Neural cell (in vitro differentiated cells): Measurements from ENCODE around the gene HAPLN2. TPM values are rescaled to one million over a fixed set of nuclear protein-coding genes. Genes with fewer than 3 reads are reported as not detected.

Experiments used
- H2AFZ ChIP-seq: fragments of 200-600, 300-800 bp; sonication (generic), shearing (Covaris generic); 2 replicates; pipeline ENCODE4 v1.6.0; 2014; ENCODE audit warnings: low read depth, mild to moderate bottlenecking, antibody characterized with exemption, low read length, moderate library complexity
- H3F3A ChIP-seq: fragments of 200-600 bp; shearing (Covaris generic); 2 replicates; pipeline ENCODE4 v1.6.1; 2016; ENCODE audit warnings: mild to moderate bottlenecking, moderate library complexity, mixed read lengths, antibody characterized with exemption, low read length; ENCODE audit not compliant: insufficient read depth, poor library complexity, severe bottlenecking
- H3K27ac ChIP-seq: fragments of 200-600, 300-800 bp; sonication (generic), shearing (Covaris generic); 2 replicates; pipeline ENCODE4 v1.5.1; 2014; ENCODE audit warnings: mild to moderate bottlenecking, low read length, moderate library complexity
- H3K27me3 ChIP-seq: fragments of 300-800, 200-600 bp; sonication (generic), shearing (Covaris generic); 2 replicates; pipeline ENCODE4 v1.6.0; 2014; ENCODE audit warnings: mild to moderate bottlenecking, low read depth, low read length, moderate library complexity; ENCODE audit not compliant: insufficient read depth
- H3K36me3 ChIP-seq: fragments of 300-800, 200-600 bp; sonication (generic), shearing (Covaris generic); 2 replicates; pipeline ENCODE4 v1.5.1; 2014; ENCODE audit warnings: mild to moderate bottlenecking, antibody characterized with exemption, low read length, moderate library complexity; ENCODE audit not compliant: insufficient read depth
- H3K4me2 ChIP-seq: fragments of 300-800, 200-600 bp; sonication (generic), shearing (Covaris generic); 2 replicates; pipeline ENCODE4 v1.6.0; 2014; ENCODE audit warnings: mild to moderate bottlenecking, low read length
- H3K4me3 ChIP-seq: fragments of 300-800, 200-600 bp; sonication (generic), shearing (Covaris generic); 2 replicates; pipeline ENCODE4 v1.5.1; 2014; ENCODE audit warnings: mild to moderate bottlenecking, low read length, moderate library complexity
- H3K79me2 ChIP-seq: fragments of 200-600 bp; shearing (Covaris generic); replicated peaks from 2 replicates; pipeline ENCODE4 v1.6.0; 2014; ENCODE audit warnings: mild to moderate bottlenecking, low read length, moderate library complexity; ENCODE audit not compliant: insufficient read depth
- H3K9ac ChIP-seq: fragments of 300-800, 200-600 bp; sonication (generic), shearing (Covaris generic); 2 replicates; pipeline ENCODE4 v1.6.1; 2016; ENCODE audit warnings: mild to moderate bottlenecking, low read length, mixed read lengths
- H3K9me2 ChIP-seq: fragments of 200-600 bp; shearing (Covaris generic); 2 replicates; pipeline ENCODE4 v1.6.1; 2016; ENCODE audit warnings: mild to moderate bottlenecking, low read length, mixed read lengths; ENCODE audit not compliant: insufficient read depth
- H3K9me3 ChIP-seq: fragments of 200-600, 300-800 bp; sonication (generic), shearing (Covaris generic); 2 replicates; pipeline ENCODE4 v1.6.1; 2016; ENCODE audit warnings: mild to moderate bottlenecking, mixed run types, low read length, moderate library complexity, mixed read lengths
- H4K20me1 ChIP-seq: fragments of 200-600 bp; shearing (Covaris generic); 2 replicates; pipeline ENCODE4 v1.6.1; 2016; ENCODE audit warnings: mild to moderate bottlenecking, mixed run types; ENCODE audit not compliant: insufficient read depth
- CTCF ChIP-seq: fragments of 450-650 bp; IDR thresholded peaks from 2 replicates; pipeline ENCODE4 v1.5.1; 2014; ENCODE audit warnings: antibody characterized with exemption, mild to moderate bottlenecking, moderate library complexity; ENCODE audit not compliant: poor library complexity, severe bottlenecking
- EP300 ChIP-seq: fragments of 450-650 bp; conservative IDR thresholded peaks from 2 replicates; pipeline ENCODE4 v1.6.1; 2014; ENCODE audit warnings: antibody characterized with exemption, mild to moderate bottlenecking, moderate library complexity; ENCODE audit not compliant: poor library complexity, severe bottlenecking
- EZH2 ChIP-seq: fragments of 200-600, 300-800 bp; shearing (Covaris generic), sonication (generic); IDR thresholded peaks from 2 replicates; pipeline ENCODE4 v1.6.1; 2014; ENCODE audit warnings: antibody characterized with exemption, low read length, borderline replicate concordance, mild to moderate bottlenecking; ENCODE audit not compliant: insufficient read depth, poor library complexity, severe bottlenecking
- MXI1 ChIP-seq: fragments of 450-650 bp; conservative IDR thresholded peaks from 2 replicates; pipeline ENCODE4 v1.6.1; 2014; ENCODE audit warnings: antibody characterized with exemption, mild to moderate bottlenecking; ENCODE audit not compliant: poor library complexity, severe bottlenecking
- POLR2AphosphoS5 ChIP-seq: IDR thresholded peaks from 2 replicates; pipeline ENCODE4 v1.6.1; 2012
- RAD21 ChIP-seq: fragments of 450-650 bp; conservative IDR thresholded peaks from 2 replicates; pipeline ENCODE4 v1.6.1; 2014; ENCODE audit warnings: antibody characterized with exemption, mild to moderate bottlenecking, moderate library complexity
- SMC3 ChIP-seq: fragments of 450-650 bp; conservative IDR thresholded peaks from 2 replicates; pipeline ENCODE4 v1.6.1; 2014; ENCODE audit warnings: antibody characterized with exemption, mild to moderate bottlenecking, moderate library complexity; ENCODE audit not compliant: poor library complexity
- TAF1 ChIP-seq: IDR thresholded peaks from 2 replicates; pipeline ENCODE4 v1.6.1; 2012; ENCODE audit warnings: low read depth
- polyA plus RNA-seq: library from polyadenylated mRNA; depleted of rRNA; stranded (reverse); fragments of >200 nt; gene quantifications from 2 replicates; pipeline ENCODE4 v1.2.3, GENCODE V29; 2014
- TF ChIP-seq, protein P1 (sequence below): IDR thresholded peaks from 2 replicates; pipeline ENCODE4 v1.6.1; 2012; ENCODE audit warnings: borderline replicate concordance

The HAPLN2 gene
- polyA plus RNA-seq, 1 donor from 2014 or later, result 22.9 TPM

- no peak overlapping the region for H3K27ac ChIP-seq
- TF ChIP-seq POLR2AphosphoS5 (no peak), EZH2 (no peak), CTCF (no peak), EP300 (no peak), SMC3 (no peak), TAF1 (no peak), MXI1 (no peak), RAD21 (no peak)
- TF ChIP-seq, protein P1, sequence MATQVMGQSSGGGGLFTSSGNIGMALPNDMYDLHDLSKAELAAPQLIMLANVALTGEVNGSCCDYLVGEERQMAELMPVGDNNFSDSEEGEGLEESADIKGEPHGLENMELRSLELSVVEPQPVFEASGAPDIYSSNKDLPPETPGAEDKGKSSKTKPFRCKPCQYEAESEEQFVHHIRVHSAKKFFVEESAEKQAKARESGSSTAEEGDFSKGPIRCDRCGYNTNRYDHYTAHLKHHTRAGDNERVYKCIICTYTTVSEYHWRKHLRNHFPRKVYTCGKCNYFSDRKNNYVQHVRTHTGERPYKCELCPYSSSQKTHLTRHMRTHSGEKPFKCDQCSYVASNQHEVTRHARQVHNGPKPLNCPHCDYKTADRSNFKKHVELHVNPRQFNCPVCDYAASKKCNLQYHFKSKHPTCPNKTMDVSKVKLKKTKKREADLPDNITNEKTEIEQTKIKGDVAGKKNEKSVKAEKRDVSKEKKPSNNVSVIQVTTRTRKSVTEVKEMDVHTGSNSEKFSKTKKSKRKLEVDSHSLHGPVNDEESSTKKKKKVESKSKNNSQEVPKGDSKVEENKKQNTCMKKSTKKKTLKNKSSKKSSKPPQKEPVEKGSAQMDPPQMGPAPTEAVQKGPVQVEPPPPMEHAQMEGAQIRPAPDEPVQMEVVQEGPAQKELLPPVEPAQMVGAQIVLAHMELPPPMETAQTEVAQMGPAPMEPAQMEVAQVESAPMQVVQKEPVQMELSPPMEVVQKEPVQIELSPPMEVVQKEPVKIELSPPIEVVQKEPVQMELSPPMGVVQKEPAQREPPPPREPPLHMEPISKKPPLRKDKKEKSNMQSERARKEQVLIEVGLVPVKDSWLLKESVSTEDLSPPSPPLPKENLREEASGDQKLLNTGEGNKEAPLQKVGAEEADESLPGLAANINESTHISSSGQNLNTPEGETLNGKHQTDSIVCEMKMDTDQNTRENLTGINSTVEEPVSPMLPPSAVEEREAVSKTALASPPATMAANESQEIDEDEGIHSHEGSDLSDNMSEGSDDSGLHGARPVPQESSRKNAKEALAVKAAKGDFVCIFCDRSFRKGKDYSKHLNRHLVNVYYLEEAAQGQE, result no peak
- no peak overlapping the region for H2AFZ ChIP-seq
- no peak overlapping the region for H3K4me2 ChIP-seq
- H3K27me3 ChIP-seq, result peaks cover 51% of the 10 kb centered on the region
- H3K9me2 ChIP-seq, result no peaks in the 10 kb centered on the region
- H3K9me3 ChIP-seq, result no peaks in the 10 kb centered on the region
- no peak overlapping the region for H3K4me3 ChIP-seq
- H4K20me1 ChIP-seq, result no peaks in the 10 kb centered on the region
- H3K79me2 ChIP-seq, result no peaks in the 10 kb centered on the region
- H3F3A ChIP-seq, result no peaks in the 10 kb centered on the region
- no peak overlapping the region for H3K9ac ChIP-seq
- no peaks in the 10 kb centered on the region for H3K36me3 ChIP-seq
Observed at GRCh38 chr1:156646738-156647211, 27.6 kb downstream of the HAPLN2 start.

DNA sequence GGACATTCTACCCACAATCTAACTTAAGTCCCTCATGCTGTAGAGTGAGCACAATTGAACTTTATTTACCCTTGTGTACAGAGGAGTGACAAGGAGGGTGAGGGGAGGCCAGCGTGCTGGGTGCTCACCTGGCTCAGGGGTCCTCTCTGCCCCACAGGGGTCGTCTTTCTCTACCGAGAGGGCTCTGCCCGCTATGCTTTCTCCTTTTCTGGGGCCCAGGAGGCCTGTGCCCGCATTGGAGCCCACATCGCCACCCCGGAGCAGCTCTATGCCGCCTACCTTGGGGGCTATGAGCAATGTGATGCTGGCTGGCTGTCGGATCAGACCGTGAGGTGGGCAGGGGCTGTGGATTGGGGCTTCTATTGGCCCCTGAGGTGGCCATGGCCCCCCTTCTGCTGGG lies 28.1 kb downstream of the HAPLN2 start:
- Histone ChIP-seq H3K9me2 (no peaks in the 10 kb centered on the region), H2AFZ (no peak overlapping the region), H3K79me2 (no peaks in the 10 kb centered on the region), H3K4me2 (no peak overlapping the region), H3K4me3 (no peak overlapping the region), H3K9me3 (no peaks in the 10 kb centered on the region), H3K27ac (no peak overlapping the region), H4K20me1 (no peaks in the 10 kb centered on the region), H3K9ac (no peak overlapping the region), H3K27me3 (peaks cover 52% of the 10 kb centered on the region), H3K36me3 (no peaks in the 10 kb centered on the region), H3F3A (no peaks in the 10 kb centered on the region)
- TF ChIP-seq POLR2AphosphoS5 (no peak), RAD21 (no peak), CTCF (no peak), EP300 (no peak), SMC3 (no peak), EZH2 (no peak)
- TF ChIP-seq, protein P1, result no peak
